GM19035 (cell line): ENCODE measurements around the gene DMD.
"Not testable (repeated sequence)": the region's sequence is repeated elsewhere in the genome, so short reads cannot be mapped to it uniquely, and the experiment has no call there.

Experiments
- ATAC-seq: cut with Tn5 transposase; IDR thresholded peaks from one replicate; pipeline ENCODE4 v1.9.1; 2021; ENCODE audit not compliant: unreplicated experiment

DMD gene

GRCh38 chrX:33211356-33212260, at the start of gene DMD:
Gene DMD (minus strand): TSS chrX:33211549. CDS start chrX:33211312, 237 bp downstream.
- no peak for ATAC-seq

- no peak for ATAC-seq
Observed at GRCh38 chrX:33252306-33252825, 41.0 kb upstream of the DMD start.

DNA sequence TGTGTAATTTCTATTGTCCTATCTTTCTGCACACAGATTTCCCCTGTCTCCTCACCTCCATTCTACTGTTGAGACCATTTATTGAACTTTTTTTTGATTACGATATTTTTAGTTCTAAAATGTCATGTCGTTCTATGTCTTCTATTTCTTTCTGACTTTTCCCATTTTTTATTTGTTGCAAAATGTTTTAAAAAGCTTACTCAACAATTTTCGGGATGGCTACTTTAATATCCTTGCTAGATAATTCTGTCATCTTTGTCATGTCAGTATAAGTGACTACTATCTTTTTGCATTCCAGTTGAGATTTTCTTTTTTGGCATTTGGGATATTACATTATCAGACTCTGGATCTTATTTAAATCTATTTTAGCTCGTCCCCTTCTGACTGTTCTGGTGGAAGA, 7.5 kb upstream of the DMD start:
- ATAC-seq: no peak

DNA sequence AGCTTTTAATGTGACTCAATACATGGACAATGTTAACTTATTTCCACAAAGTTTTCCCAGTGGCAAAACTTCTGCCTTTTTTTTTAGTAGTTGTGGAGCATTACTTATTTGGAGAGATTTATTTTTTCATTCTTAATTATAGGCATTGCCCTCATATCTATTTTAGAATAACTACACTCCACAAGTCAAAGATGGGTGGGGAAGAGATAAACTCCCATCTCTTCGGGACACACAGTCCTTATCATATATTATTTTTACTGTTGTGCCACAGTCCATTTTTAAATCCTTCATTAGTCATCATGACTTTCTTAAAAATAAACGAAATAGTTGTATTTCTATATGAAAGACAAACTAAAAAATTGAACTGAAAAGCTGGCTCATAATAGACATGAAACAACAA, 1.2 kb downstream of the DMD start:
- ATAC-seq: no peak

DNA sequence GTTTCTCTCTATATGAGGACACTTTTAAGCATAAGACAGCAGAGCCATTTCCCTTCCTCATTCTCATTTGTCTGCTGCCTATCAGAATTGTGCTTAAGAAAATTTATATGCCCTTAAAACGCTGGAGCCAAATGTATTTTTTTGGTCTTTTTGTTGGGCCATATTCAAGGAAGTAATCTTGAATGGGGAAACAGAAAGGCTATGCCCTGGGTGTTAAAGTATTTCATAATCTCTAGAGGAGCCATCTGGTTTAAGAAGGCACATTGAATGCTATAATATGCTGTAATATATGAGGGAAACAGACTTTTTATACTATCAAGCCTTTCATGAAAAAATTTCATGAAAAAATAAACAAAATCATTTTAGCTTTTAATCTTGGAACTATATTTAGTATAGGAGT, 4.3 kb downstream of the DMD start:
- no peak for ATAC-seq

DNA sequence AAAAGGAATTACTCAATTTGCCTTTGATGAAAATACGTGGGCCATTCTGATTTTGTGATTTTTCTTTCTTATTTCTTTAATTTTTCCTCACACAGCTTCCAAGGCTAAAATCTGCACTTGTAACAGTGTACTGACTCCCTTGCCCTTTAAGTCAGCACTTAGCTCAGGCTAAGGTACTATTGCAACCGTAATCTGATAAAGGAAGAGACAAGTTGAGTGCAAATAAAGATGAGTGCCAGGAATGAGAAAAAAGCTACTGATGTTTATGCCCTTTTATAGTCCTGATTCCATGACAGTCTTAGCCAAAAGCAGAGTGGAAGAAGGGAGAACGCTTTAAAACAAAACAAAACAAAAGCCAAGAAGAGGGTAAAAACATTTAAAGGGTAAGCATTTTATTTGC, 6.0 kb downstream of the DMD start:
- ATAC-seq: no peak

GRCh38 chrX:33204889-33205288, 6.5 kb downstream of the DMD start:
- ATAC-seq: no peak

- ATAC-seq: no peak
Observed at GRCh38 chrX:33198561-33199279, 12.6 kb downstream of the DMD start.

GRCh38 chrX:33195698-33196097, 15.7 kb downstream of the DMD start:
- no peak for ATAC-seq

GRCh38 chrX:33194876-33195433, 16.4 kb downstream of the DMD start:
- ATAC-seq: no peak

DNA sequence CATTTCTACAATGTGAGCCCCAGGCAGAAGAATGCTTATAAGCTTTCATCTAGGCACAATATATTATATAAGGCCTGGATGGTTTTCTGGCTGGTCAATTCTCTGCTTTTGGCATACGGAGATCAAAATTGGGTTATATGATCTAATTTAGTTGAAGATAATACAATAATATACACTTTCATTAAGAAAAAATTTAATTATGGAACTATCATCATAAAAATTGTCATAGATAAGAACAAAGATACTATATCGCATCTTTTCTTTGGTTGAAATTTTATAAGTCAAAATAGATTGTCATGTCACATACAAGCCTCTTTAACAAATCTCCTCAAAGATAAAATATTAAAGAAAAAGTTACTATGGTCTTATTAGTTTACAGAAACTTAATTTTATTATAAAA, 17.1 kb downstream of the DMD start:
- ATAC-seq: no peak

DNA sequence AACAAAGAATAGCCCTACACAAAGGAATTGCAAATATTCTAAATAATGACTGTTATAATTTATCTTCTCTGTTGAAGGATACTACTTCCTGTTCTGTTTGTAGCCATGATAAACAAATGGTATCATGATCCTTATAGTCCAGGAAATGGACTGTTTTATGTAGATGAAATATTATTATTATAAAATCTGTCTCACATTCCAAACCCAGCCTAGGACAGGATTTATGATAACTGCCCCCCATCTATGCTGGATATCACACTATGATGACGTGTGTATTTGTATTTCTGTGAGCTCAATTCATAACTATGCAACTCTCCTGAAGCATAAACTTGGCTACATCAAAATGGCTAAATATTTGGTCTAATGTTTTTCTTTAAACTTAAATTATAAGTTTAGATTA, 21.3 kb downstream of the DMD start:
- no peak for ATAC-seq

GRCh38 chrX:33188881-33189280, 22.5 kb downstream of the DMD start:
- ATAC-seq: no peak

DNA sequence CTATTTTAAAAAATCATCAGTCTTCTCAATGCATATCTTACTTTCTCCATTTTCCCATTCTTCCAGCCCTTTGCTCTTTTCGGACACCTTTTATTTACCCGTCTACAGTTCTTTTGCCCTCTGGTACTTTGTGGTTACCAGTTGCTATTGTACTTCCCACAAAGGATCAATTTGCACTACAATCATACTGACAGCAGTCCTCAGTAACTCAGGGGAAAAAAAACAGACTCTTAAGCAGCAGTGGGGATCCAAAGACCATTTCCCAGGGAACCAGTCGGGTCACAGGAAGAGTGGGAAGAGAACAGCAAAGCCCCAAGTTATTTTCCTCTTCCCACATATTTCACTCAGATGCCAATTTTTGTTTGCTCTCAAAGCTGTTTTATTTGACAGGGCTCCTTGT, 23.1 kb downstream of the DMD start:
- no peak for ATAC-seq

DNA sequence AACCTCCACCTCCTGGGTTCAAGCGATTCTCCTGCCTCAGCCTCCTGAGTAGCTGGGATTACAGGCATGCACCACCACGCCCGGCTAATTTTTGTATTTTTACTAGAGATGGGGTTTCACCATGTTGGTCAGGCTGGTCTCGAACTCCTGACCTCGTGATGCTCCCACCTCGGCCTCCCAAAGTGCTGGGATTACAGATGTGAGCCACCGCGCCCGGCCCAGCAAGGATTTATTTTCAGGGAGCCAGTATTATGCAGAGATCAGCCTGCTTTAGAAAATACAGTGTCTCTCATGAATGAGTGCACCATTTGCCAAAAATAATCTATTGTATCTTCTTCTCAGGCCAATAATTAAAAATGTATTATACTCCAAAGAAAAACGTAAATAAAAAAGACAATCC, 26.5 kb downstream of the DMD start:
- not testable (repeated sequence) for ATAC-seq

DNA sequence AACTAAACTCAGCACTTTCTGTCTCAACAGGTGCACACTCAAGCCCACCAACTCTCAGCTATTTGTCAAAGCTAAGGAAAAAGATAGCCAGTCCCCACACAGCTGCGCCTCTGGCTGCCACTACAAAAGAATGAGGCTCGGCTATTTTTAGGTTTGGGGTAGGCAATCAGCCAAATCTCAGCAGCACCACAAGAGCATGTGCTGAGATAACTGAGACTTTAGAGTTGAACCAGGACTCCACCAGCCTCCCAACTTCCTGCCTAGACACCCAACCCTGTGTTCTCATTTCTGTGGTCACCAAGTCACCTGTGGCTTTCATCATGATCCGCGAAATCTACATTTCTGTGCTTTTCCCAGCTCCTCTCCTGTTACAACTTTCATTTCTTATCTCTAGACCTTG, 28.0 kb downstream of the DMD start:
- no peak for ATAC-seq

DNA sequence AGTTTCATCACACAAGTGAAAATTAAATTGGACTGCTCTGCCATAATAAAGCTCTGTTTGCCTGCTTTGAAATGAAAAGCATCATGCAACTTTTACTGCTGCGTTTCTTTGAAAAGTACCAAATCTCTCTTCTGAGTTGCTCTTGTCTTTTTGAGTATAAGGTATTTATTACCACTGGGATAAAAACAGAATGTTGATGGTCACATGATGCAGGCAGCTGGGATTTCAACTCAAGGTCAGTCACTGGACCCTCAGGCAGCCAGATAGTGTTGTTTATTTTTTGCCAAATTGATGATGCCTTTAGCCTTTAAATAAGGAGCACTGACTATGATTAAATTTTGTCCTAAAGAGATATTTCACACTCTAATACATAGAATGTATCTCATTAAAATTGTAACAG, 32.7 kb downstream of the DMD start:
- no peak for ATAC-seq

GRCh38 chrX:33178218-33178617, 33.1 kb downstream of the DMD start:
- no peak for ATAC-seq

DNA sequence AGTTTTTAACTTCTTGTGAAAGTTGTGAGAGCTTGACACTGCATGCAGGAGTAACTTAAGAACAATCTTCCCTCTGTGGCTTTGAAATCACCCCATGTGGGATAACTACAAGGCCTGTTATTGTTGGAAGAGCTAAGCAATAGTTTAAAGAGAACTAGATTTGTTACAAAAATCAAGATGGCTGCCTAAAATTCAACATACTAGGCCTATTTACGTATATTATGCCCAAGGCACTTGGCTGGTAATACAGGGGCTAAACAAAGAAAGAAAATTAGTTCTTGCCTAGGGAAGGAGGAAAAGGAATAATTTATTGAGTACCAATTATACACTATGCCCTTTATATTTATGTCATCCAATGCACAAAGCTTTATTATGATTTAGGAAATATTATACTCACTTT, 36.1 kb downstream of the DMD start:
- ATAC-seq: no peak

- ATAC-seq: no peak
Observed at GRCh38 chrX:33171041-33171440, 40.3 kb downstream of the DMD start.

DNA sequence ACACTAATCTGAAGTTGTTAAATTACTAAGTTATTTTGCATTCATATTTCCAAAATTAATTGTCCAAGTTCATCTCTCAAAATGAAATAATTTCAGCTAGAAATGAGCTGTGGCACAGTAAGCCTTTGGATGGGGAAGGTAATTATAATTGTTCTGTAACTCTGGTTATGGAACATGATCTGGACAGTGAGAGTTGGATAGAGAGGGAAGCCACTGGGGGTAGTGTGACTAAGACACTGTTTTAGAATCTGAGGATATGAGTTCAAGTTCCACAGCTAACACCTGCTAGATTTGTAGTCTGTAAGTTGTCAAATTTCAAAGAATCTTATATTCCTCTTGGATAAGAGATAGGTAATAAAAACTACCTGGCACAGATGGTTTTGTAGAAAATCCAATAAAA, 49.5 kb downstream of the DMD start:
- no peak for ATAC-seq

GRCh38 chrX:33160273-33160672, 51.1 kb downstream of the DMD start:
- ATAC-seq: no peak
